Stimulated activated CD4-positive, alpha-beta T cell treated with anti-CD3 and anti-CD28 coated beads, Interleukin-1b, Interleukin-23, amount 100 ng/mL, for 48 hours (primary cell): Measurements from ENCODE around the gene IMP3.
A peak's percentile ranks its signal among the peaks of the same experiment; 100 is the strongest.

Experiments used
- DNase-seq: peaks from one replicate; pipeline ENCODE4 v3.0.0-alpha.2; 2020

Gene IMP3

DNA sequence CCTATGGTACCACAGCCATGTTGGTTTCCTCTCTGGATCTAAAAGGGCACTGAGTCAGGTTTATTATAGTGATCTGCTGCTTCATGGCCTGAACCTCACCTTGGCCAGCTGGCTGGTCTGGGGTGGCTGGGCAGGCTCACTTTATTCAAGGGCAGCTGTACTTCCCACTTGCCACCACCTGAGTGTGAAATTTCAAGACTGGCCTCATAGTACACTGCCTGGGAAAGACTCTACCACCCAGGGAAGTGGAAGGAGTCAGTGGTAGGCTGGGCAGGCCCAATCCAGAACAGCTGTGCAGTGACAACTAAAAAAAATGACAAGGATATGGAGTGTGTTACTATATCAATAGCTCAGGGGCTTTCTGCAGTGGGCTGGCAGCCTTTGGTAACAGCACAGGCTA lies 23.3 kb downstream of the IMP3 start:
- no peak for DNase-seq

DNA sequence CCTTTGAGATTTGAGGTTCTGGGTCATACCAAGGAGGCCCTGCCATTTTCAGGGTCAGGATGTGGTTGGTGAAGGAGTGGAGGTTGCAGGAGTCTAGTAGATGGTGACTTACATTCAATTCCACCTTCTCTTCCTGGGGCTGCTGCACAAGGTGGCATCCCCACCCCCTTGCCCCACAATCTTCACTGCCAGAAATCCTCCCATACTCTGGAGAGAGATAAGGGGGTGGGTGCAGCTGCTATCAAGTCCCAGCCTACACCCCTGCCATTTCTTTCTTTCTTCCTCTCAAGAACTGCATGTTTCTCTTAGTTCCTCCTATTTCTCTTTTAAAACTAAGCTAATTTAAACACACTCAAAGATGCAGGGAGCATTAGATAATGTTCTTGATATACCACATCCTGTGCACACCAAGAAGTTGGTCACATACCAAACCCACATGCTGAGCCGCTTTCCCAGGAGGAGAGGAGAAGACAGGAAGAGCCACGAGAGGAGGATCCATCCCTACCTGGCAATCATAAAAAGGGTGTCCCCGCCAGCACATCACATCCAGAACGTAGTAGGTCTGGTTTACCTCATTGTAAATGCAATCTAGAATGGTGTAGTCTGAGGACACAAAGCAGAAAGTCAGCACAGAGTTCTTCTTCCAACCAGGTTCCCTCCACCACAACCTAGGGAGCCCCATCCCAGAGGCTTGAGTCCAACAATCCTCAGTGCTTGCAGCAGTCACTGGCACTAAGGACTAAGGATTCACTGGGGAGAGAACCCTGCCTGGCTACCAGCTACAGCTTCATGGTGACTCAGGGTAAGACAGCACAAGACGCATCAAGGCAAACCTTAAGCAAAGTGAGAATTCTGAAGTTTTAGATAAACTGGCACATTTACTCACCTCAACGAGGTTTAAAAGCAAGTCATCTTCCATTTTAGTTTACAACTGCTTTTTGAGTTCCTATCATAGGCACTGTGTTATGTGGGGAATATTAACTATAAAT lies 33.0 kb downstream of the IMP3 start:
- DNase-seq: no peak

DNA sequence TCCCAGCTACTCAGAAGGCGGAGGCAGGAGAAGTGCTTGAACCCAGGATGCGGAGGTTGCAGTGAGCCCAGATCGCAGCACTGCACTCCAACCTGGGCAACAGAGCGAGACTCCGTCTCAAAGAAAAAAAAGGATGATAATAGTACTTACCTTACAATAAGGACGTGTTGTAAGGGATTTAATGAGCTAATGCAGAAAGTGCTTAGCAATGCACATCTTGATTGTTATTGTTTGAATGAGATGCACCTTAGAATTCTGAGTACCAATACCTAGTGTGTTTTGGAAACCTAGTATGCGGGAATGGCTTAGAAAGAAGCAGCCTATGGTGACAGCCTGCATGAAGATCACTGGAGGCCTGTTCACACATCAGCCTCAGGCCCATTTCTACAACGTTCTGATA lies 34.0 kb downstream of the IMP3 start:
- no peak for DNase-seq

DNA sequence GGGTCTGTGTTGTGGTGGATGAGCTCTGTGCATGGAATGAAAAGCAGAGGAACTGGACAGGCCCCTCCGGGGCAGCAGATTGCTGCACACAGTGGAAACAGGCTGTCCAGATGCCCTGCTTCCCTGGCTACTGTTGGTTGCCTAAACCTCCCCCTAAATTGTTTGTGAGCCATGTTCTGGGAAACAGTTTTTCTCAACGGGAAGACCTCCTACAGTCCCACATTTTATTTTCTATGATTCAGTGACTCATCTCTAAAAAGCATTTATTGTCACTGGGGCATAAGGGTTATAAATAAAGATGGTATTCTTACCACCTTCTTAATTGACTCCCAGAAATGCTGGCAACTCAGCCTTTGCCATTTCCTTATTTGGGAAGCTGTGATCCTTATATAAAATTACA lies 40.6 kb downstream of the IMP3 start:
- DNase-seq: no peak

DNA sequence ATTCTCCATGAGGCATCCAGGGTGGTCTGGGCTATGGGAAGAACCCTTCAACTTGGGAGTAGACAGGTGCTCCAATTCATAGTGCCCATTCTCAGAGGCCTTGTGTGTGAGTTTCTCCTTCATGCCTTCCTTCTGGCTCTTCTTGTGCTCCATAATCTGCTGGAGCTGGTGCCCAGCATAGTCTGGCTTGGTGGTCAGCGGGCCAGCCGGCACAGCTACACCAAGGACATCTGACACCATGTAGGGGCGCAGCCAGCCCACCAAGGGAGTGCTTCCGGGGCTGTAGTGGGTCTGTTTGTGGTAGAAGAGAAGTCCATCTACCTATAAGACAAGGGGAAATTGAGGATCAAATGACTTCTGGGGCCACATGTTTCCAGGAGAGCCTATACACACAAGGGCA lies 41.7 kb downstream of the IMP3 start:
- DNase-seq: no peak

DNA sequence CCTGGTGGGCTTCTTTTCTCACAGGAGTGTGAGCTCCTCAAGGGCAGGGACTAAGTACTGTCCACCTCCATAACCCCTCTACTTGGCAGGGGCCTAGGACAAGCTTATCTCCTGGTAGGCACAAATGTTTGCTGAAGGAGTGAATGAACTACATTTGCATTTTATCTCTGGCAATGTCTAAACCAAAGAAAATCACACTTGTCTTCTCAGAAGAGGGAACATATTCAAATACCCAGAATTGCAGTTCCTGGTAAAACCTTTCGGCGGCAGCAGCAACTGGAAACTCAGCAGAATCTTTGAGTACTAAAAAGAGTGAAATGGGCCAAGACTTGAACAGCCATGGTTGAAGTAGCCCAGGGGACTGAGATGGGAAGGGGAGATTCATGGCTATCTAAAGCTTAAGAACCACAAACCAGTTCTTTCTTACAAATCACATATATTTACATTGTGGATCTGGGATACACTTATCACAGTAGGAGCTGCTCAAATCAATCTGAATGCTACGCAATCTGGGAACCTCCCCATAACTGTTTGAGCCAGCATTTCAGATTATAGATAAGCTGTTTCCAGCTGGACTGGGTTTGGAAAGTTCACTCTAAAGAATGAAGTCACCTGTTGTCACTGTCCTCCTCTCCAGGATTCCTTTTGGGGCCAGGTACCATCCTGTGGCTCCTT lies 42.2 kb downstream of the IMP3 start:
- peak; percentile 22 for DNase-seq

DNA sequence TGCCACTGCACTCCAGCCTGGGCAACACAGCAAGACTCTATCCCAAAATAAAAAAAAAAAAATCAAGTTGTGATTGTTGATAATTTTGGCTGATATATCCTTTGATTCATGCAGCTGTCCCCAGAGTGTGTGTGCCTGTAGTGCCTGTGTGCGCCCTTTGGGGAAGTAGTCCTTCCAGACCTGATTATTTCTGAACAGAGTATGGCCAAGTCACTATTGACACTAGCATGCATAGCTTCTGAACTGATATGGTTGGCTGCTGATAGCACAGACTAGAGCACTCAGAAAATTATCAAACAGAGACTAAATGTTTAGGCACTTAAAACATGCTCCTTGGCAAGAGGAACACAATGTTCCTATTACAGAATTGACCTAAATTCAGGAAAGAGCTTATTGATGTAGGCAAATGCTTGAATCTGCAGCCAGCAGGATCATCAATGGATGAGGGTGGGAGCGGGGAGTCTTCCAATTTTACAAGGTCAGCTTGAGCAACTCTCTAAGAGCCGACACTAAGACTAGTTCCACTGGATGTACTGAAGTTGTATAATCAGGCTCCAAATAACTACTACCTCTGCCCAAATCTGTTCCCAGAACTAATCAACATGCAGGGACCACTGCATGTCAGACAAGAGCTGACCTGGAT lies 43.2 kb downstream of the IMP3 start:
- DNase-seq: no peak

DNA sequence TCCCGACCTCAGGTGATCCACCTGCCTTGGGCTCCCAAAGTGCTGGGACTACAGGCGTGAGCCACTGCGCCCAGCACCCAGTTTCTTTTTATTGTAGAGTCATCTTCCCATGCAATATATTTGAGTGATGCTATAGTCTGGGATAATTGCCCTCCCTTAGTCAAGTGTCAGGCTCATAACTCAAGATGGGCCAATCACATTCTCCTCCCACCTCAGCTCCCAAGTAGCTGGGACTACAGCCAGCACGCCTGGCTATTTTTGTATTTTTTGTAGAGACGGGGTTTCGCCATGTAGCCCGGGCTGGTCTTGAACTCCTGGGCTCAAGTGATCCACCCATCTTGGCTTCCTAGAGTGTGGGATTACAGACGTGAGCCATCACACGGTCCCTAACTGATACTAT lies 45.7 kb downstream of the IMP3 start:
- DNase-seq: no peak

DNA sequence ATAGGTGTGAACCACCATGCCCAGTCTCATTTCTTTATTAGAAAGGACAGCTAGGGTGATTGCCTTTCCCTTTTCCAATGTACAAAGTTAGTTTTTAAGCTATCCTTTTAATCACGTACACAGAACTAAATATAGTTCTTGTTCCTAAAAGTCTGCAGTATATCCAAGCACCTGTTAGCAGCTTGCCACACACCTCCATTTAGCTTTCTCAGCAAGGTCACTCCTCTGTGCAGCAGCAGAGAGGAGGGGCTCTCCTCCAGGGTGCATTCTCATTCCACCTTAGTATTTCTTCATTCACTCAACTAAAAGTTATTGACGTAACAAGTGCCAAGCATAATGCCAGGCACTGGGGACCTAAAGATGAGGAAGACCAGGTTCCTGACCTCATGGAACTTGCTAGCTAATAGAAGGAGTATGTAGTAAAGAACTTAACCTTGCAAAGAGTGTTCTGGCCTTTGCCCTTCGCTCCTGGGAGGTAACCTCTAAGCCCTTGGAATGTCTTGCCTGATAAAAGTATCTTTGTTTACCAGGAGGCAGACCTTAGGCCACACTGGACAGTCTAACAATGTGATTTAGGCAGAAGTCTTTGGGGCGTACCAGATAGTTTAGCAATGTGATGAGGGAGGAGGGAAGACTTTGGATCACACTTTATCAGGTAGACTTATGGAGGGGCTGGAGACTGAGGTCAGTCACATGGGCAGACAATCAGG lies 48.2 kb downstream of the IMP3 start:
- no peak for DNase-seq

DNA sequence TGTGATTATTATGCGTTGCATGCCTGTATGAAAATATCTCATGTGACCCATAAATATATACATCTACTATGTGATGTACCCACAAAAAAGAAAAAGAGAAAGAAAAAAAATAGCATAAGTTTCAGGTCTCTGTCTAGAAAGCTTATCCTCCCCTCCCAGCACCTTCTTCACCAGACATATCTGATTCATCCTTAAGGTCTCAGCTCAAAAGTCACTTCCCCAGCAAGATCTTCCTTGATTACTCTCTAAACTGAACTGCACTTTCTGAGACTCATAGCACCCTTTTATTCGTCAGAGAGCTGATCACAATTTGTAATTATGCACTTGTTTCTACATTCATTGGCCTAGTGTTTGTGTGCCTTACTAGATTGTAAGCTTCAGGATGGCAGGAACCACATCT lies 49.8 kb downstream of the IMP3 start:
- no peak for DNase-seq
